GM21717 (cell line): Measurements from ENCODE around the gene TDRD12.
"Not testable (repeated sequence)": the region's sequence is repeated elsewhere in the genome, so short reads cannot be mapped to it uniquely, and the experiment has no call there.

Experiments
- ATAC-seq: cut with Tn5 transposase; IDR thresholded peaks from one replicate; pipeline ENCODE4 v1.9.1; 2021; ENCODE audit warnings: mild to moderate bottlenecking, moderate library complexity; ENCODE audit not compliant: unreplicated experiment

TDRD12 gene

GRCh38 chr19:32866061-32866460 is 146.5 kb downstream of the TDRD12 start:
- no peak for ATAC-seq

GRCh38 chr19:32866564-32867265 is 147.1 kb downstream of the TDRD12 start:
- no peak for ATAC-seq

- not testable (repeated sequence) for ATAC-seq
Observed at GRCh38 chr19:32867436-32867835, 147.9 kb downstream of the TDRD12 start.

- ATAC-seq = no peak
Observed at GRCh38 chr19:32868206-32868950, 148.8 kb downstream of the TDRD12 start.

GRCh38 chr19:32869369-32869965 is 149.9 kb downstream of the TDRD12 start, which contains the start of gene SLC7A9:
Gene SLC7A9, minus strand, starts transcription at chr19:32869767. Its CDS starts 1,233 bp downstream, at chr19:32868534.
- no peak for ATAC-seq

GRCh38 chr19:32869966-32870573 is 150.5 kb downstream of the TDRD12 start:
- no peak for ATAC-seq

- no peak for ATAC-seq
Observed at GRCh38 chr19:32870981-32871451, 151.4 kb downstream of the TDRD12 start.

GRCh38 chr19:32872391-32872790 is 152.8 kb downstream of the TDRD12 start:
- no peak for ATAC-seq

GRCh38 chr19:32873247-32873959 is 153.8 kb downstream of the TDRD12 start:
- ATAC-seq = no peak

GRCh38 chr19:32874605-32875004 is 155.0 kb downstream of the TDRD12 start:
- no peak for ATAC-seq

- ATAC-seq = no peak
Observed at GRCh38 chr19:32875428-32875827, 155.9 kb downstream of the TDRD12 start.

GRCh38 chr19:32876236-32876918 is 156.8 kb downstream of the TDRD12 start:
- no peak for ATAC-seq

- no peak for ATAC-seq
Observed at GRCh38 chr19:32876919-32877285, 157.3 kb downstream of the TDRD12 start.
